Smooth muscle cell (in vitro differentiated cells): ENCODE results near the gene CYP4F12. TPM values are rescaled to one million over a fixed set of nuclear protein-coding genes. Genes with fewer than 3 reads are reported as not detected.

ENCODE experiments used
- DNase-seq: peaks from one replicate; lab custom pipeline; 2025; ENCODE audit not compliant: unreplicated experiment; lab: John Stamatoyannopoulos, UW
- H2AFZ ChIP-seq: fragments of 200-600 bp; sonication (generic); 2 replicates; pipeline ENCODE4 v1.6.0; 2016; ENCODE audit warnings: antibody characterized with exemption, low read depth, mild to moderate bottlenecking
- H3F3A ChIP-seq: fragments of 200-600 bp; sonication (generic); 2 replicates; pipeline ENCODE4 v1.6.0; 2017; ENCODE audit warnings: antibody characterized with exemption, low read depth
- H3K27ac ChIP-seq: fragments of 200-600 bp; sonication (generic); 2 replicates; pipeline ENCODE4 v1.5.1; 2016; ENCODE audit warnings: low read depth, mild to moderate bottlenecking
- H3K27me3 ChIP-seq: fragments of 200-600 bp; sonication (generic); 2 replicates; pipeline ENCODE4 v1.6.1; 2016; ENCODE audit warnings: low read depth, mild to moderate bottlenecking
- H3K36me3 ChIP-seq: fragments of 200-600 bp; sonication (generic); 2 replicates; pipeline ENCODE4 v1.5.1; 2016; ENCODE audit warnings: low read depth
- H3K4me1 ChIP-seq: fragments of 200-600 bp; sonication (generic); 2 replicates; pipeline ENCODE4 v1.5.1; 2016; ENCODE audit warnings: low read depth
- H3K4me2 ChIP-seq: fragments of 200-600 bp; sonication (generic); 2 replicates; pipeline ENCODE4 v1.6.0; 2016; ENCODE audit warnings: mild to moderate bottlenecking
- H3K4me3 ChIP-seq: fragments of 200-600 bp; sonication (generic); 2 replicates; pipeline ENCODE4 v1.5.1; 2016; ENCODE audit warnings: mild to moderate bottlenecking
- H3K79me2 ChIP-seq: fragments of 200-600 bp; sonication (generic); 2 replicates; pipeline ENCODE4 v1.6.0; 2016; ENCODE audit warnings: low read depth, mild to moderate bottlenecking
- H3K9ac ChIP-seq: fragments of 200-600 bp; sonication (generic); 2 replicates; pipeline ENCODE4 v1.6.0; 2016; ENCODE audit warnings: low read depth
- H3K9me3 ChIP-seq: fragments of 200-600 bp; sonication (generic); replicated peaks from 2 replicates; pipeline ENCODE4 v1.5.1; 2016; ENCODE audit warnings: low read depth
- H4K20me1 ChIP-seq: fragments of 200-600 bp; sonication (generic); 2 replicates; pipeline ENCODE4 v1.6.0; 2016; ENCODE audit warnings: low read depth
- WGBS: methylation state at CpG from one replicate; pipeline ENCODE4 v1.1.7; 2016; ENCODE audit warnings: low lambda C conversion rate; 5-methylcytosine and 5-hydroxymethylcytosine counted together
- polyA plus RNA-seq: library from polyadenylated mRNA; unstranded; fragments of >200 nt; fragmentation: Nextera tagmentation; extraction: Ambion mirVana; gene quantifications from 2 replicates; pipeline ENCODE4 v1.2.1, GENCODE V29; 2016
- total RNA-seq: library from RNA; depleted of rRNA; stranded (reverse); fragments of >200 nt; gene quantifications from 2 replicates; pipeline ENCODE4 v1.2.3, GENCODE V29; 2014
- TF ChIP-seq, protein P1 (sequence below): fragments of 200-600 bp; sonication (generic); IDR thresholded peaks from 2 replicates; pipeline ENCODE4 v1.5.1; 2017; ENCODE audit warnings: borderline replicate concordance, mild to moderate bottlenecking, antibody characterized with exemption; ENCODE audit not compliant: insufficient read depth, poor library complexity, severe bottlenecking

The CYP4F12 gene
- total and polyA plus RNA-seq, 2 experiments from 2014 or later: not detected

DNA sequence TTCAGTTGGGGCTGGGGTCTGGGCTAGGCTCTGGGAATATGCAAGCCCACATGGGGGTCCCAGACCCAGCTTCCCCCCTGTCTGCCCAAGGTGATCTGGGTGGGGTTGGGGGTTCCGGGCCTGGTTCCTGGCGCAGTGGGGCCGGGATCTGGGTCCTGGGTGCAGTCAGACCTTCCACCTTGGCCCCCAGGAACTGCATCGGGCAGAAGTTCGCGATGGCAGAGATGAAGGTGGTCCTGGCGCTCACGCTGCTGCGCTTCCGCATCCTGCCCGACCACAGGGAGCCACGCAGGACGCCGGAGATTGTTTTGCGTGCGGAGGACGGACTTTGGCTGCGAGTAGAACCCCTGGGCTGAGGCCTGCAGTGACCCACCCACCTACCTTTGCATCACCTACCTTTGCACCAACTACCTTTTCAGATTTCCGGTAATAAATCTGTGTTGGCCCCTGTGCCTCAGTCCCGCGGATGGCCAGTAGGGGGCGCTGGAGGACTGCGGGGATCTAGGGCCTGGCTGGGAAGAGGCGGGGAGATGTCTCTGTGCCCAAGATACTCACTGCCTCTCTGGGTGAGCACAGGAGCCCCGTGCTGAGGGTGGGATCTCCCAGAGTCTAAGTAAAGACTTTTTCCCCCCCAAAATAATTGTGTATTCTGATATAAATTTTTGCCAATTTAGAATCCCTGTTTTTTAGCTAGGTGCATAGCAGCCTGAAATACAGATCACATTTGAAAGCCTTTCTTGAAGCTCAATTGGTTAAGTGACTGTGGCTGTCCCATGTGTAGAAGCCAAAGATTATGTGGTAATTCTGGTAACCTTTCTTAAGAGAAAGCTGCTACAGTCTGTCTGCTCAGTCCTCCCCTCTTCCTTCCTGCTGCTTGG is 43.6 kb upstream of the CYP4F12 start:
- H2AFZ ChIP-seq: no peak overlapping the region
- 50% methylated on average over 24 of the region's 25 CpGs for whole genome bisulfite sequencing
- H4K20me1 ChIP-seq: no peaks in the 10 kb centered on the region
- H3K27me3 ChIP-seq: no peaks in the 10 kb centered on the region
- no peaks in the 10 kb centered on the region for H3K36me3 ChIP-seq
- no peak for DNase-seq
- peaks cover 11% of the 10 kb centered on the region for H3K9me3 ChIP-seq
- H3K4me1 ChIP-seq: no peaks in the 10 kb centered on the region
- TF ChIP-seq, protein P1, sequence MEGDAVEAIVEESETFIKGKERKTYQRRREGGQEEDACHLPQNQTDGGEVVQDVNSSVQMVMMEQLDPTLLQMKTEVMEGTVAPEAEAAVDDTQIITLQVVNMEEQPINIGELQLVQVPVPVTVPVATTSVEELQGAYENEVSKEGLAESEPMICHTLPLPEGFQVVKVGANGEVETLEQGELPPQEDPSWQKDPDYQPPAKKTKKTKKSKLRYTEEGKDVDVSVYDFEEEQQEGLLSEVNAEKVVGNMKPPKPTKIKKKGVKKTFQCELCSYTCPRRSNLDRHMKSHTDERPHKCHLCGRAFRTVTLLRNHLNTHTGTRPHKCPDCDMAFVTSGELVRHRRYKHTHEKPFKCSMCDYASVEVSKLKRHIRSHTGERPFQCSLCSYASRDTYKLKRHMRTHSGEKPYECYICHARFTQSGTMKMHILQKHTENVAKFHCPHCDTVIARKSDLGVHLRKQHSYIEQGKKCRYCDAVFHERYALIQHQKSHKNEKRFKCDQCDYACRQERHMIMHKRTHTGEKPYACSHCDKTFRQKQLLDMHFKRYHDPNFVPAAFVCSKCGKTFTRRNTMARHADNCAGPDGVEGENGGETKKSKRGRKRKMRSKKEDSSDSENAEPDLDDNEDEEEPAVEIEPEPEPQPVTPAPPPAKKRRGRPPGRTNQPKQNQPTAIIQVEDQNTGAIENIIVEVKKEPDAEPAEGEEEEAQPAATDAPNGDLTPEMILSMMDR: peak; percentile 36
- H3K4me2 ChIP-seq: no peak overlapping the region
- H3F3A ChIP-seq: no peaks in the 10 kb centered on the region
- H3K27ac ChIP-seq: no peak overlapping the region
- H3K79me2 ChIP-seq: no peaks in the 10 kb centered on the region
- H3K9ac ChIP-seq: no peak overlapping the region
- H3K4me3 ChIP-seq: no peak overlapping the region

DNA sequence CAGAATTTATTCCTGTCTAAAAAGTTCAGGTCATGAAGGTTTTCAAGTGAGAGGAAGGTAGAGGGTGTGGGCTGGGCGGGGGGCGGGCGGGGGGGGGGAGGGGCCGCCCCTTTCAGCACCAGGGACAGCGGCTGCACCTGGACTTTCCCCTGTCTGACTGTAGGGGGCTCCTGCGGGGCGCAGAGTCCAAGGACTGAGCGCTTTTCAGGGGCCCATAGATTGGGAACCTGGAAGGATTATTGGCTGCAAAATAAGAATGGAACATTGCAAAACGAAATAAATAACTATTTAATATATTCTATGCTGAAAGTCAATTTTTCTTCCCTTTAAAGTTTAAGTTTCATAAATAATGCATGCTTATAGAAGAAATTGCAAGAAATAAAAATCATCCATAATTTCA is 41.1 kb upstream of the CYP4F12 start:
- Histone ChIP-seq H3K4me1 (no peaks in the 10 kb centered on the region), H4K20me1 (no peaks in the 10 kb centered on the region), H3F3A (no peaks in the 10 kb centered on the region), H3K27ac (no peak overlapping the region), H3K9ac (no peak overlapping the region), H3K4me3 (no peak overlapping the region), H3K27me3 (no peaks in the 10 kb centered on the region), H2AFZ (no peak overlapping the region), H3K79me2 (no peaks in the 10 kb centered on the region), H3K9me3 (peaks cover 11% of the 10 kb centered on the region), H3K4me2 (no peak overlapping the region), H3K36me3 (no peaks in the 10 kb centered on the region)
- TF ChIP-seq, protein P1: no peak
- 31% methylated on average over 9 of the region's 9 CpGs for WGBS
- no peak for DNase-seq

DNA sequence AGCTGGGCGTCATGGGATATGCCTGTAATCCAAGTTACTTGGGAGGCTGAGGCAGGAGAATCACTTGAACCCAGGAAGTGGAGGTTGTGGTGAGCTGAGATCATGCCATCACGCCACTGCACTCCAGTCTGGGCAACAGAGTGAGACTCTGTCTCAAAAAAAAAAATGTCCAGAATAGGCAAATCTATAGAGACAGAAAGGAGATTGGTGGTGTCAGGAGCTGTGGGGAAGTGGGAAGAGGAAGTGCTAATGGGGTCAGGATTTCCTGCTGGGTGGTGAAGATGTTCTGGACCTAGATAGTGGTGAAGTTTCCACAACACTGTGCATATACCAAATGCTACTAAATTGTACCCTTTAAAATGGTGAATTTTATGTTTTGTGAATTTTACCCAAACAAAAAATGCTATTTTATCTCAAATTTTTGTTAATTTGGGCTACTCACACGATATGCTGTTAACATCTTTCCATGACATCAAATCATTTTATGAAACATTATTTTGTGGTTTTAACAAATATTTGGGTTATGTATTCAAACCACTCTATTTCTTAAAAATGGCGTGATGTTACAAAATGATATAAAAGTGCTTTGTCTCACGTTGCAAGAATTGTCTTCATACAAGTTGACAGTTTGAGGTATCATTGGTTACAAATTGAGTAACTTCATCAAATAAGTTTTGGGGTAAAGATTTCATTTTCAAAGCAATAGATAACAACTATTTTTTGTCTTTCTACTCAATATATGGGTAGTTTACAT is 39.6 kb upstream of the CYP4F12 start:
- Histone ChIP-seq H3K36me3 (no peaks in the 10 kb centered on the region), H3K9ac (no peak overlapping the region), H3K27ac (no peak overlapping the region), H2AFZ (no peak overlapping the region), H3K79me2 (no peaks in the 10 kb centered on the region), H4K20me1 (no peaks in the 10 kb centered on the region), H3F3A (no peaks in the 10 kb centered on the region), H3K4me2 (no peak overlapping the region), H3K27me3 (no peaks in the 10 kb centered on the region), H3K4me3 (no peak overlapping the region), H3K4me1 (no peaks in the 10 kb centered on the region), H3K9me3 (peaks cover 11% of the 10 kb centered on the region)
- no peak for DNase-seq
- WGBS: 46% methylated on average over 5 of the region's 5 CpGs
- TF ChIP-seq, protein P1: no peak
